Liver (tissue), 9 donors: ENCODE results near the gene EPN3. TPM values are rescaled to one million over a fixed set of nuclear protein-coding genes. Genes with fewer than 3 reads are reported as not detected.

Experiments
- DNase-seq: peaks from one replicate; pipeline ENCODE4 v3.0.0-alpha.2; 2017; ENCODE audit warnings: low spot score
- H3K27ac ChIP-seq, 2 donors: one replicate each; pipeline ENCODE4 v1.7.0; 2013; ENCODE audit warnings: inconsistent platforms in 2 of 2, low read length in 2 of 2, control low read depth in 1 of 2, low read depth in 1 of 2, mild to moderate bottlenecking in 1 of 2
- H3K27me3 ChIP-seq, 4 donors: one replicate each; pipeline versions ENCODE4 v1.6.1 to v1.7.0; 2013; ENCODE audit warnings: low read length in 3 of 4, inconsistent platforms in 1 of 4, mild to moderate bottlenecking in 1 of 4, moderate library complexity in 1 of 4; ENCODE audit not compliant: control insufficient read depth in 4 of 4, insufficient read depth in 4 of 4
- H3K36me3 ChIP-seq, 4 donors: one replicate each; pipeline versions ENCODE4 v1.6.1 to v1.7.0; 2013; ENCODE audit warnings: low read length in 3 of 4, mild to moderate bottlenecking in 3 of 4, low read depth in 1 of 4, moderate library complexity in 1 of 4; ENCODE audit not compliant: control insufficient read depth in 4 of 4, insufficient read depth in 3 of 4
- H3K4me1 ChIP-seq, 4 donors: one replicate each; pipeline versions ENCODE4 v1.6.1 to v1.7.0; 2013; ENCODE audit warnings: low read length in 3 of 4, mild to moderate bottlenecking in 3 of 4, moderate library complexity in 1 of 4; ENCODE audit not compliant: control insufficient read depth in 4 of 4, insufficient read depth in 4 of 4
- H3K4me3 ChIP-seq, 3 donors: one replicate each; pipeline versions ENCODE4 v1.6.1 to v1.7.0; 2013; ENCODE audit warnings: low read length in 3 of 3, control low read depth in 1 of 3, low read depth in 1 of 3, mild to moderate bottlenecking in 1 of 3
- H3K9ac ChIP-seq, 2 donors: one replicate each; pipeline ENCODE4 v1.7.0; 2013; ENCODE audit warnings: low read length in 2 of 2, mild to moderate bottlenecking in 2 of 2, moderate library complexity in 2 of 2, control low read depth in 1 of 2, low read depth in 1 of 2
- H3K9me3 ChIP-seq, 4 donors: one replicate each; pipeline versions ENCODE4 v1.6.1 to v1.7.0; 2013; ENCODE audit warnings: low read length in 3 of 4; ENCODE audit not compliant: control insufficient read depth in 4 of 4
- ATF3 ChIP-seq: IDR thresholded peaks from 2 replicates; pipeline ENCODE4 v1.6.1; 2016; ENCODE audit warnings: antibody characterized with exemption
- CTCF ChIP-seq: fragments of 150-350 bp; IDR thresholded peaks from 2 replicates; pipeline ENCODE4 v1.5.1; 2017; ENCODE audit warnings: improper control_type of control experiment, low read depth, low read length; ENCODE audit not compliant: missing input control
- FOXA1 ChIP-seq: IDR thresholded peaks from 2 replicates; pipeline ENCODE4 v1.6.1; 2016; ENCODE audit warnings: antibody characterized with exemption
- HNF4A ChIP-seq, 2 donors: conservative IDR thresholded peaks; 2 replicates each; pipeline ENCODE4 v1.6.1; 2016; ENCODE audit warnings: antibody characterized with exemption in 2 of 2, mild to moderate bottlenecking in 2 of 2
- HNF4G ChIP-seq: IDR thresholded peaks from 2 replicates; pipeline ENCODE4 v1.6.1; 2016; ENCODE audit warnings: antibody characterized with exemption
- JUND ChIP-seq, 2 donors: IDR thresholded peaks; 2 replicates each; pipeline ENCODE4 v1.6.1; 2016; ENCODE audit warnings: antibody characterized with exemption in 2 of 2
- MAX ChIP-seq: IDR thresholded peaks from 2 replicates; pipeline ENCODE4 v1.6.1; 2016; ENCODE audit warnings: antibody characterized with exemption
- RXRA ChIP-seq, 2 donors: IDR thresholded peaks; 2 replicates each; pipeline ENCODE4 v1.6.1; 2017 to 2018; ENCODE audit warnings: antibody characterized with exemption in 2 of 2, mild to moderate bottlenecking in 1 of 2
- TAF1 ChIP-seq: conservative IDR thresholded peaks from 2 replicates; pipeline ENCODE4 v1.6.1; 2016; ENCODE audit warnings: antibody characterized with exemption, mild to moderate bottlenecking
- YY1 ChIP-seq: IDR thresholded peaks from 2 replicates; pipeline ENCODE4 v1.6.1; 2016; ENCODE audit warnings: antibody characterized with exemption, mild to moderate bottlenecking
- WGBS: extraction: QIAGEN DNeasy Blood & Tissue Kit; methylation state at CpG from one replicate; pipeline ENCODE4 v1.1.7; 2013; 5-methylcytosine and 5-hydroxymethylcytosine counted together
- polyA plus RNA-seq, 2 donors: library from polyadenylated mRNA; stranded (reverse) in 1 of 2; unstranded in 1 of 2; fragments of 200-250 nt in 1 of 2; fragments of >200 nt in 1 of 2; fragmentation: Nextera tagmentation in 1 of 2; extraction: Ambion mirVana in 1 of 2; gene quantifications; one replicate each; pipeline versions ENCODE4 v1.2.1 to v1.2.3, GENCODE V29; 2013 to 2015
- total RNA-seq, 2 donors: library from RNA; depleted of rRNA; stranded (reverse); fragments of >200 nt; gene quantifications; one replicate each; pipeline ENCODE4 v1.2.3, GENCODE V29; 2014
- TF ChIP-seq, protein P1 (sequence below): IDR thresholded peaks from 2 replicates; pipeline ENCODE4 v1.6.1; 2016; ENCODE audit warnings: antibody characterized with exemption
- TF ChIP-seq, protein P2 (sequence below): IDR thresholded peaks from 2 replicates; pipeline ENCODE4 v1.6.1; 2016; ENCODE audit warnings: antibody characterized with exemption, mild to moderate bottlenecking
- donor health status: healthy.
- donor health status: healthy.
- donor health status: healthy.
- donor health status: healthy.
- donor health status: healthy.

EPN3 gene
- total and polyA plus RNA-seq, 4 donors: 0.06 to 0.51 (median 0.33) TPM; not detected in 1

DNA sequence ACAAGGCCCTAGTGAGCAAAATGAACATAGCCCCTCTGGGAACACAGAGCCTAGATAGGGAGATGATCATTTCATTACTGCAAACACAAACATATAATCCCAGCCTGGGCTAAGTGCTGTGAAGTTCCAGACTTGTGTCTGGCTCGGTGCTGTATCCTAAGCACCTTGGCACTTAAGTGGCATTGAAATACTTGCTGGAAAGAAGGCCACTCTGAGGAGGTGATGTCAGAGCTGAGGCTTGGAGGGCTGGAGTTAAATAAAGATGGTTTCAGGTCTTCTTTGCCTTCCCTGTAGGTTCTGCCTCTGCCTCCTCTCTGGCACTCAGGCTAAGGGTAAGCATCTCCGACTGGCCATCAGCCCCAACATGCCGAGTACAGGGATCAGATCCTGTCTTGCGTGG lies 25.6 kb downstream of the EPN3 start:
- H3K4me3 ChIP-seq: no peak overlapping the region
- H3K4me1 ChIP-seq: peaks cover 11 to 21% (median 17%) of the 10 kb centered on the region in 4 donors
- H3K27ac ChIP-seq: no peak overlapping the region
- peaks cover 0 to 5% (median 1%) of the 10 kb centered on the region in 4 donors for H3K36me3 ChIP-seq
- 86% methylated on average over 4 of the region's 4 CpGs for WGBS
- no peak for DNase-seq
- no peaks in the 10 kb centered on the region for H3K9me3 ChIP-seq
- no peak overlapping the region for H3K9ac ChIP-seq
- TF ChIP-seq RXRA (IDR thresholded peaks at IDR 0.05) (no peak), HNF4A (conservative IDR thresholded peaks at IDR 0.05) (no peak), JUND (IDR thresholded peaks at IDR 0.05) (no peak), YY1 (no peak)
- H3K27me3 ChIP-seq: peaks cover 0 to 6% (median 2%) of the 10 kb centered on the region in 4 donors

DNA sequence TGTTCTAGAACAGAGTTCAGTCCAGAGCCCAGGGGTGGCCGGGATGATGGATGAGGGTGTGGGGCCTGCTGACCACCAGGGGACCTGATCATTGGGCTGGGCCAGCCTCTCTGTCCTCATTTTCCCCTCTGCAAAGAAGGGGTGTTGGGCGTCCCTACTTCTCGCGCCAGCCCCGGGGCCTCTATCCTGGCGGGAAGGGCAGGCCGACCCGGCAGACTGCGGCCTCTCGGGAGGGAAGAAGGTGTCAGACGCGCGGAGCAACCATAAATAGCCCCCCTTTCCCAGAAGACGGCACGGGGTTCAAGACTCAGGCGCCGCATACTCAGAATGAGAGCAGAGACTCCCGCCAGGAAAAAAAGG lies 26.0 kb downstream of the EPN3 start:
- Histone ChIP-seq H3K36me3 (peaks cover 0 to 5% (median 1%) of the 10 kb centered on the region in 4 donors), H3K27ac (no peak overlapping the region), H3K27me3 (peaks cover 0 to 6% (median 2%) of the 10 kb centered on the region in 4 donors), H3K9ac (no peak overlapping the region), H3K4me1 (peaks cover 11 to 21% (median 17%) of the 10 kb centered on the region in 4 donors), H3K4me3 (no peak overlapping the region), H3K9me3 (no peaks in the 10 kb centered on the region)
- no peak for DNase-seq
- 46% methylated on average over 18 of the region's 18 CpGs for WGBS
- no peak for TF ChIP-seq JUND (IDR thresholded peaks at IDR 0.05)
- no peak for TF ChIP-seq YY1
- TF ChIP-seq MAX: no peak
- TF ChIP-seq TAF1: no peak
- TF ChIP-seq, protein P1, sequence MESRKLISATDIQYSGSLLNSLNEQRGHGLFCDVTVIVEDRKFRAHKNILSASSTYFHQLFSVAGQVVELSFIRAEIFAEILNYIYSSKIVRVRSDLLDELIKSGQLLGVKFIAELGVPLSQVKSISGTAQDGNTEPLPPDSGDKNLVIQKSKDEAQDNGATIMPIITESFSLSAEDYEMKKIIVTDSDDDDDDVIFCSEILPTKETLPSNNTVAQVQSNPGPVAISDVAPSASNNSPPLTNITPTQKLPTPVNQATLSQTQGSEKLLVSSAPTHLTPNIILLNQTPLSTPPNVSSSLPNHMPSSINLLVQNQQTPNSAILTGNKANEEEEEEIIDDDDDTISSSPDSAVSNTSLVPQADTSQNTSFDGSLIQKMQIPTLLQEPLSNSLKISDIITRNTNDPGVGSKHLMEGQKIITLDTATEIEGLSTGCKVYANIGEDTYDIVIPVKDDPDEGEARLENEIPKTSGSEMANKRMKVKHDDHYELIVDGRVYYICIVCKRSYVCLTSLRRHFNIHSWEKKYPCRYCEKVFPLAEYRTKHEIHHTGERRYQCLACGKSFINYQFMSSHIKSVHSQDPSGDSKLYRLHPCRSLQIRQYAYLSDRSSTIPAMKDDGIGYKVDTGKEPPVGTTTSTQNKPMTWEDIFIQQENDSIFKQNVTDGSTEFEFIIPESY: no peak
- TF ChIP-seq CTCF: no peak
- TF ChIP-seq FOXA1: no peak
- no peak for TF ChIP-seq HNF4A (conservative IDR thresholded peaks at IDR 0.05)
- TF ChIP-seq, protein P2, sequence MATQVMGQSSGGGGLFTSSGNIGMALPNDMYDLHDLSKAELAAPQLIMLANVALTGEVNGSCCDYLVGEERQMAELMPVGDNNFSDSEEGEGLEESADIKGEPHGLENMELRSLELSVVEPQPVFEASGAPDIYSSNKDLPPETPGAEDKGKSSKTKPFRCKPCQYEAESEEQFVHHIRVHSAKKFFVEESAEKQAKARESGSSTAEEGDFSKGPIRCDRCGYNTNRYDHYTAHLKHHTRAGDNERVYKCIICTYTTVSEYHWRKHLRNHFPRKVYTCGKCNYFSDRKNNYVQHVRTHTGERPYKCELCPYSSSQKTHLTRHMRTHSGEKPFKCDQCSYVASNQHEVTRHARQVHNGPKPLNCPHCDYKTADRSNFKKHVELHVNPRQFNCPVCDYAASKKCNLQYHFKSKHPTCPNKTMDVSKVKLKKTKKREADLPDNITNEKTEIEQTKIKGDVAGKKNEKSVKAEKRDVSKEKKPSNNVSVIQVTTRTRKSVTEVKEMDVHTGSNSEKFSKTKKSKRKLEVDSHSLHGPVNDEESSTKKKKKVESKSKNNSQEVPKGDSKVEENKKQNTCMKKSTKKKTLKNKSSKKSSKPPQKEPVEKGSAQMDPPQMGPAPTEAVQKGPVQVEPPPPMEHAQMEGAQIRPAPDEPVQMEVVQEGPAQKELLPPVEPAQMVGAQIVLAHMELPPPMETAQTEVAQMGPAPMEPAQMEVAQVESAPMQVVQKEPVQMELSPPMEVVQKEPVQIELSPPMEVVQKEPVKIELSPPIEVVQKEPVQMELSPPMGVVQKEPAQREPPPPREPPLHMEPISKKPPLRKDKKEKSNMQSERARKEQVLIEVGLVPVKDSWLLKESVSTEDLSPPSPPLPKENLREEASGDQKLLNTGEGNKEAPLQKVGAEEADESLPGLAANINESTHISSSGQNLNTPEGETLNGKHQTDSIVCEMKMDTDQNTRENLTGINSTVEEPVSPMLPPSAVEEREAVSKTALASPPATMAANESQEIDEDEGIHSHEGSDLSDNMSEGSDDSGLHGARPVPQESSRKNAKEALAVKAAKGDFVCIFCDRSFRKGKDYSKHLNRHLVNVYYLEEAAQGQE: no peak
- no peak for TF ChIP-seq ATF3
- no peak for TF ChIP-seq HNF4G
